ENCODE results near the gene GLT1D1. TPM values are rescaled to one million over a fixed set of nuclear protein-coding genes. Genes with fewer than 3 reads are reported as not detected.
A peak's percentile ranks its signal among the peaks of the same experiment; 100 is the strongest.

The GLT1D1 gene
- total and polyA plus RNA-seq, 2 of the 8 experiments (the other 6 are each of a cell fraction or from before 2014, with no cell fraction given), result 1.5 to 3.6 TPM

- Histone ChIP-seq H3K27ac (ENCODE audit: low read depth, low read length) (no peak overlapping the region), H3K23ac (ENCODE audit: insufficient read length) (no peak overlapping the region), H2BK20ac (ENCODE audit: low read length) (no peak overlapping the region), H2BK120ac (replicated peaks; ENCODE audit: low read depth, low read length) (no peak overlapping the region), H3K23me2 (ENCODE audit: low read depth, low read length) (peaks cover 10% of the 10 kb centered on the region; the same call in 1 of the 2 replicates), H3K9ac (replicated peaks in 1 of 4; ENCODE audit: extremely low read depth in 1 of 4, low read depth in 3 of 4, low read length in 3 of 4) (peak overlapping the region in 2 of 4 experiments; percentile 42 to 53; a peak in 4 of 7 replicates), H2BK5ac (ENCODE audit: low read depth, low read length) (no peak overlapping the region), H3K18ac (ENCODE audit: extremely low read depth, low read length) (no peak overlapping the region; the same call in 1 of the 2 replicates), H3K4me1 (replicated peaks in 1 of 4; ENCODE audit: control insufficient read depth in 3 of 4, insufficient read depth in 4 of 4, low read length in 3 of 4) (peaks cover 0 to 6% (median 1%) of the 10 kb centered on the region in 4 experiments; a peak in 1 of 7 replicates), H3K14ac (ENCODE audit: insufficient read length) (no peak overlapping the region), H3K79me1 (ENCODE audit: low read depth, low read length) (no peaks in the 10 kb centered on the region), H3K4me2 (ENCODE audit: insufficient read depth in 1 of 2, low read depth in 2 of 2, low read length in 2 of 2) (peak overlapping the region; percentile 86), H4K5ac (ENCODE audit: insufficient read length, low read depth, low read length) (no peak overlapping the region), H4K91ac (replicated peaks; ENCODE audit: insufficient read length, low read length) (peak overlapping the region; percentile 80), H3K27me3 (replicated peaks in 1 of 4; ENCODE audit: control insufficient read depth in 3 of 4, extremely low read depth in 1 of 4, insufficient read depth in 3 of 4, low read length in 3 of 4) (peaks cover 0 to 27% (median 16%) of the 10 kb centered on the region in 4 experiments; a peak in 6 of 7 replicates), H2AK5ac (ENCODE audit: low read depth, low read length) (no peak overlapping the region), H2AFZ (ENCODE audit: low read length) (peak overlapping the region; percentile 83), H4K20me1 (replicated peaks in 1 of 2; ENCODE audit: control insufficient read depth in 1 of 2, insufficient read depth in 2 of 2, low read length in 2 of 2) (peaks cover 0 to 3% of the 10 kb centered on the region in 2 experiments), H3K4me3 (ENCODE audit: extremely low read depth in 1 of 4, insufficient read depth in 2 of 4, low read depth in 3 of 4, low read length in 4 of 4) (peak overlapping the region; percentile 62 to 75 (median 64)), H3K36me3 (ENCODE audit: control insufficient read depth in 2 of 4, insufficient read depth in 4 of 4, low read length in 3 of 4) (no peaks in the 10 kb centered on the region), H4K8ac (ENCODE audit: extremely low read depth, insufficient read depth, low read length) (peak overlapping the region; percentile 63; the same call in 1 of the 2 replicates), H3K9me3 (ENCODE audit: insufficient read depth in 2 of 2, low read depth in 1 of 2, low read length in 1 of 2) (no peaks in the 10 kb centered on the region), H2BK12ac (ENCODE audit: low read depth, low read length) (0 out of 2 replicates have a peak overlapping the region, but pooled peaks have one; percentile 27), H3K56ac (replicated peaks; ENCODE audit: insufficient read length, low read depth, low read length) (no peak overlapping the region), H3K79me2 (ENCODE audit: control insufficient read depth in 1 of 2, insufficient read depth in 2 of 2, low read length in 2 of 2) (no peaks in the 10 kb centered on the region), H2BK15ac (ENCODE audit: low read length) (no peak overlapping the region), H3K4ac (replicated peaks; ENCODE audit: insufficient read length, low read depth, low read length) (no peak overlapping the region)
- FAIRE-seq, result no peak
- WGBS, 2 experiments (ENCODE audit: extremely low coverage in 1 of 2, insufficient coverage in 1 of 2, insufficient read length in 1 of 2, insufficient replicate concordance in 2 of 2, low coverage in 1 of 2, low lambda C conversion rate in 2 of 2, missing lambda C conversion rate in 1 of 2), result 0% methylated on average over 29 of the region's 74 CpGs; no CpG with 5 or more reads in 1 of the 2 experiments
- ChIA-PET POLR2A (ENCODE audit: partially characterized antibody) (interaction anchor here (1.1 to 3.2 kb wide), 2 partner anchors 30 to 32 kb away, joined by 3 to 11 read pairs; partner anchors contain the start of gene SLC15A4), CTCF (ENCODE audit: partially characterized antibody) (no interaction called here)
- DNase-seq (ENCODE audit: low read depth in 1 of 2, low spot score in 2 of 2), result peak in 1 of 2 experiments; percentile 64
- TF ChIP-seq USF2 (IDR thresholded peaks at IDR 0.05; ENCODE audit: low read length), result no peak
- no peak for TF ChIP-seq ATF2 (IDR thresholded peaks at IDR 0.05; ENCODE audit: low read length)
- TF ChIP-seq RNF2 (IDR thresholded peaks at IDR 0.05; ENCODE audit: borderline replicate concordance, low read depth, low read length, missing control alignments, poor library complexity, severe bottlenecking), result no peak
- no peak for TF ChIP-seq GABPA (IDR thresholded peaks at IDR 0.05; ENCODE audit: borderline replicate concordance, insufficient read depth, low read length)
- no peak for TF ChIP-seq CREB1 (IDR thresholded peaks at IDR 0.05)
- no peak for TF ChIP-seq ZNF274 (IDR thresholded peaks at IDR 0.05; ENCODE audit: borderline replicate concordance, extremely low read depth, low read length)
- TF ChIP-seq SRF (IDR thresholded peaks at IDR 0.05; ENCODE audit: low read depth, low read length), result no peak
- TF ChIP-seq SP1 (IDR thresholded peaks at IDR 0.05; ENCODE audit: low read depth, low read length), result no peak
- no peak for TF ChIP-seq CBX8 (IDR thresholded peaks at IDR 0.05; ENCODE audit: borderline replicate concordance, low read depth, low read length)
These were observed 421 bp downstream of the GLT1D1 start for GRCh38 chr12:128853600-128854197.

Data from H1 (cell line).